Gastrocnemius medialis (tissue), 4 donors: ENCODE data around the gene TMEM132D. TPM values are rescaled to one million over a fixed set of nuclear protein-coding genes. Genes with fewer than 3 reads are reported as not detected.

Experiments used
- ATAC-seq, 2 donors: fragments of 150-250 bp; one replicate each; pipeline ENCODE4 v1.9.1; 2016
- DNase-seq, 2 donors: peaks; one replicate each; pipeline ENCODE4 v3.0.0-alpha.2; 2019
- H3K27ac ChIP-seq, 4 donors: fragments of 200-600 bp; sonication (generic); 1 replicate in 1 of 4; 2 replicates in 3 of 4; pipeline ENCODE4 v1.5.1; 2016 to 2018; ENCODE audit warnings: mild to moderate bottlenecking in 2 of 4, moderate library complexity in 1 of 4
- H3K27me3 ChIP-seq, 3 donors: fragments of 200-600 bp; sonication (generic) in 2 of 3; 1 replicate in 1 of 3; 2 replicates in 2 of 3; pipeline versions ENCODE4 v1.5.1 to v1.6.0; 2016 to 2019; ENCODE audit warnings: mild to moderate bottlenecking in 1 of 3, moderate library complexity in 1 of 3
- H3K36me3 ChIP-seq, 2 donors: fragments of 200-600 bp; sonication (generic) in 1 of 2; one replicate each; pipeline ENCODE4 v1.5.1; 2017 to 2018
- H3K4me1 ChIP-seq, 2 donors: fragments of 200-600 bp; sonication (generic) in 1 of 2; one replicate each; pipeline ENCODE4 v1.5.1; 2016 to 2017; ENCODE audit warnings: mild to moderate bottlenecking in 2 of 2
- H3K4me3 ChIP-seq, 4 donors: fragments of 200-600 bp; sonication (generic) in 3 of 4; 1 replicate in 1 of 4; 2 replicates in 3 of 4; pipeline ENCODE4 v1.5.1; 2016 to 2019; ENCODE audit warnings: mild to moderate bottlenecking in 2 of 4
- H3K9me3 ChIP-seq, 3 donors: fragments of 200-600 bp; sonication (generic) in 2 of 3; 1 replicate in 1 of 3; 2 replicates in 2 of 3; pipeline ENCODE4 v1.5.1; 2016 to 2019
- CTCF ChIP-seq, 5 experiments: fragments of 450-650 bp in 3 of 5; fragments of 200-600 bp in 2 of 5; sonication (generic) in 2 of 5; IDR thresholded peaks in 4 of 5; conservative IDR thresholded peaks in 1 of 5; 1 replicate in 4 of 5; 2 replicates in 1 of 5; pipeline ENCODE4 v1.5.1; 2016 to 2019; ENCODE audit warnings: antibody characterized with exemption in 5 of 5, mild to moderate bottlenecking in 3 of 5, moderate library complexity in 3 of 5
- POLR2A ChIP-seq, 2 donors: fragments of 450-650 bp; IDR thresholded peaks; one replicate each; pipeline ENCODE4 v1.6.1; 2017; ENCODE audit warnings: antibody characterized with exemption in 2 of 2, mild to moderate bottlenecking in 2 of 2, moderate library complexity in 2 of 2
- in situ Hi-C, 4 donors: fragments of 200-750 bp; cut with MboI; loops; one replicate each; pipeline versions ENCODE4 v1.15.0 to v1.8.0; 2017; ENCODE audit warnings: low sequenced_read_pairs in 4 of 4
- intact Hi-C: fragments of 100-400 bp; cut with DNase I; formaldehyde crosslinking; loops from one replicate; pipeline ENCODE4 v1.15.1; 2023; ENCODE audit warnings: low total_unique reads
- total RNA-seq, 4 donors: library from RNA; depleted of rRNA; stranded (reverse); fragments of >200 nt; gene quantifications; one replicate each; pipeline versions ENCODE4 v1.1.0 to v1.2.3, GENCODE V29; 2016

TMEM132D gene
- total RNA-seq, 4 donors from 2014 or later, result not detected

- Histone ChIP-seq H3K36me3 (no peaks in the 10 kb centered on the region), H3K4me1 (no peaks in the 10 kb centered on the region), H3K27ac (no peak overlapping the region), H3K9me3 (no peaks in the 10 kb centered on the region), H3K4me3 (no peak overlapping the region), H3K27me3 (no peaks in the 10 kb centered on the region)
- TF ChIP-seq POLR2A (IDR thresholded peaks at IDR 0.05) (no peak), CTCF (IDR thresholded peaks at IDR 0.05 in 4 of 5, conservative IDR thresholded peaks at IDR 0.05 in 1 of 5) (no peak)
- in situ Hi-C loops (no loop called here), intact Hi-C loops (no loop called here)
- DNase-seq (no peak), ATAC-seq (no peak)
Observed at GRCh38 chr12:129719416-129719815, 184.4 kb downstream of the TMEM132D start.

GRCh38 chr12:129717438-129717837 lies 186.4 kb downstream of the TMEM132D start:
- DNase-seq, result no peak
- TF ChIP-seq POLR2A (IDR thresholded peaks at IDR 0.05) (no peak), CTCF (IDR thresholded peaks at IDR 0.05 in 4 of 5, conservative IDR thresholded peaks at IDR 0.05 in 1 of 5) (no peak)
- H3K4me1 ChIP-seq, result no peaks in the 10 kb centered on the region
- H3K27me3 ChIP-seq, result no peaks in the 10 kb centered on the region
- no peaks in the 10 kb centered on the region for H3K9me3 ChIP-seq
- in situ Hi-C loops, result no loop called here
- intact Hi-C loops, result no loop called here
- no peak for ATAC-seq
- no peaks in the 10 kb centered on the region for H3K36me3 ChIP-seq
- no peak overlapping the region for H3K4me3 ChIP-seq
- no peak overlapping the region for H3K27ac ChIP-seq

GRCh38 chr12:129716825-129717224 lies 187.0 kb downstream of the TMEM132D start:
- no peaks in the 10 kb centered on the region for H3K9me3 ChIP-seq
- no peak for TF ChIP-seq CTCF (IDR thresholded peaks at IDR 0.05 in 4 of 5, conservative IDR thresholded peaks at IDR 0.05 in 1 of 5)
- TF ChIP-seq POLR2A (IDR thresholded peaks at IDR 0.05), result no peak
- H3K27ac ChIP-seq, result no peak overlapping the region
- intact Hi-C loops, result no loop called here
- no peaks in the 10 kb centered on the region for H3K4me1 ChIP-seq
- H3K27me3 ChIP-seq, result no peaks in the 10 kb centered on the region
- no peak overlapping the region for H3K4me3 ChIP-seq
- no peaks in the 10 kb centered on the region for H3K36me3 ChIP-seq
- ATAC-seq (no peak), DNase-seq (no peak)
- in situ Hi-C loops, result no loop called here

- no peaks in the 10 kb centered on the region for H3K27me3 ChIP-seq
- TF ChIP-seq CTCF (IDR thresholded peaks at IDR 0.05 in 4 of 5, conservative IDR thresholded peaks at IDR 0.05 in 1 of 5) (no peak), POLR2A (IDR thresholded peaks at IDR 0.05) (no peak)
- DNase-seq (no peak), ATAC-seq (no peak)
- no peak overlapping the region for H3K27ac ChIP-seq
- no peak overlapping the region for H3K4me3 ChIP-seq
- no peaks in the 10 kb centered on the region for H3K9me3 ChIP-seq
- no peaks in the 10 kb centered on the region for H3K4me1 ChIP-seq
- in situ Hi-C loops, result no loop called here
- no peaks in the 10 kb centered on the region for H3K36me3 ChIP-seq
- intact Hi-C loops, result no loop called here
Observed at GRCh38 chr12:129706716-129707115, 197.1 kb downstream of the TMEM132D start.

- Histone ChIP-seq H3K4me3 (no peak overlapping the region), H3K27me3 (no peaks in the 10 kb centered on the region), H3K27ac (no peak overlapping the region), H3K36me3 (no peaks in the 10 kb centered on the region), H3K9me3 (no peaks in the 10 kb centered on the region), H3K4me1 (no peaks in the 10 kb centered on the region)
- TF ChIP-seq CTCF (IDR thresholded peaks at IDR 0.05 in 4 of 5, conservative IDR thresholded peaks at IDR 0.05 in 1 of 5) (no peak), POLR2A (IDR thresholded peaks at IDR 0.05) (no peak)
- in situ Hi-C loops, result no loop called here
- DNase-seq (no peak), ATAC-seq (no peak)
- intact Hi-C loops, result no loop called here
Observed at GRCh38 chr12:129704232-129704830, 199.5 kb downstream of the TMEM132D start.
